Neuronal stem cell (in vitro differentiated cells): ENCODE results near the gene NFATC4.
A peak's percentile ranks its signal among the peaks of the same experiment; 100 is the strongest.

ENCODE experiments used
- DNase-seq: peaks from one replicate; pipeline ENCODE4 v3.0.0-alpha.2; 2013; ENCODE audit warnings: low spot score
- H2AFZ ChIP-seq: one replicate; pipeline ENCODE4 v1.6.1; 2013; ENCODE audit warnings: mild to moderate bottlenecking, low read length, inconsistent platforms
- H2AK5ac ChIP-seq: 2 replicates; pipeline ENCODE4 v1.6.1; 2013; ENCODE audit warnings: low read depth, mild to moderate bottlenecking, inconsistent platforms, low read length, moderate library complexity, mixed read lengths
- H2BK120ac ChIP-seq: 2 replicates; pipeline ENCODE4 v1.6.1; 2013; ENCODE audit warnings: low read depth, mild to moderate bottlenecking, inconsistent platforms, low read length, moderate library complexity, mixed read lengths
- H2BK12ac ChIP-seq: one replicate; pipeline ENCODE4 v1.6.1; 2013; ENCODE audit warnings: low read length, inconsistent platforms
- H2BK15ac ChIP-seq: 2 replicates; pipeline ENCODE4 v1.6.1; 2013; ENCODE audit warnings: mild to moderate bottlenecking, low read length, inconsistent platforms, mixed read lengths
- H2BK5ac ChIP-seq: one replicate; pipeline ENCODE4 v1.6.1; 2013; ENCODE audit warnings: inconsistent platforms, mild to moderate bottlenecking, low read length, moderate library complexity
- H3K14ac ChIP-seq: one replicate; pipeline ENCODE4 v1.6.1; 2013; ENCODE audit warnings: low read length, inconsistent platforms
- H3K18ac ChIP-seq: 2 replicates; pipeline ENCODE4 v1.6.1; 2013; ENCODE audit warnings: low read length, inconsistent platforms
- H3K23ac ChIP-seq: 2 replicates; pipeline ENCODE4 v1.6.1; 2013; ENCODE audit warnings: low read depth, mild to moderate bottlenecking, mixed read lengths, low read length, inconsistent platforms; ENCODE audit not compliant: poor library complexity
- H3K27ac ChIP-seq: replicated peaks from 3 replicates; pipeline ENCODE4 v1.5.1; 2013; ENCODE audit warnings: low read length, inconsistent platforms
- H3K27me3 ChIP-seq, 3 experiments: 2 replicates each; pipeline ENCODE4 v1.6.1; 2013; ENCODE audit warnings: low read length in 3 of 3, mild to moderate bottlenecking in 2 of 3, inconsistent platforms in 1 of 3, low read depth in 1 of 3, mixed read lengths in 1 of 3, moderate library complexity in 1 of 3; ENCODE audit not compliant: control insufficient read depth in 3 of 3, insufficient read depth in 3 of 3
- H3K36me3 ChIP-seq, 2 donors: replicated peaks in 1 of 2; 2 replicates each; pipeline ENCODE4 v1.6.1; 2013; ENCODE audit warnings: low read length in 2 of 2; ENCODE audit not compliant: control insufficient read depth in 2 of 2, insufficient read depth in 2 of 2
- H3K4ac ChIP-seq: 2 replicates; pipeline ENCODE4 v1.6.1; 2013; ENCODE audit warnings: inconsistent platforms, mild to moderate bottlenecking, low read length, moderate library complexity
- H3K4me1 ChIP-seq, 2 donors: 1 replicate in 1 of 2; 2 replicates in 1 of 2; pipeline ENCODE4 v1.6.1; 2013; ENCODE audit warnings: low read length in 2 of 2, low read depth in 1 of 2; ENCODE audit not compliant: control insufficient read depth in 2 of 2, insufficient read depth in 1 of 2
- H3K4me2 ChIP-seq: one replicate; pipeline ENCODE4 v1.6.1; 2013; ENCODE audit warnings: mild to moderate bottlenecking, low read length, inconsistent platforms; ENCODE audit not compliant: insufficient read depth, poor library complexity, severe bottlenecking
- H3K4me3 ChIP-seq, 2 donors: 2 replicates each; pipeline ENCODE4 v1.5.1; 2013; ENCODE audit warnings: low read length in 2 of 2, mild to moderate bottlenecking in 2 of 2, inconsistent platforms in 1 of 2, moderate library complexity in 1 of 2
- H3K79me1 ChIP-seq: one replicate; pipeline ENCODE4 v1.6.1; 2013; ENCODE audit warnings: low read depth, mild to moderate bottlenecking, inconsistent platforms, low read length, moderate library complexity
- H3K9ac ChIP-seq: one replicate; pipeline ENCODE4 v1.6.1; 2013; ENCODE audit warnings: mild to moderate bottlenecking, low read depth, low read length, inconsistent platforms; ENCODE audit not compliant: poor library complexity
- H3K9me3 ChIP-seq, 2 donors: replicated peaks in 1 of 2; 2 replicates each; pipeline versions ENCODE3 to v1.6.1; 2013; ENCODE audit warnings: low read length in 2 of 2, mild to moderate bottlenecking in 2 of 2, inconsistent platforms in 1 of 2, low read depth in 1 of 2, mixed read lengths in 1 of 2, moderate library complexity in 1 of 2; ENCODE audit not compliant: control insufficient read depth in 2 of 2, insufficient read depth in 1 of 2
- H4K8ac ChIP-seq: one replicate; pipeline ENCODE4 v1.6.1; 2013; ENCODE audit warnings: low read depth, mild to moderate bottlenecking, inconsistent platforms, low read length, moderate library complexity
- H4K91ac ChIP-seq: one replicate; pipeline ENCODE4 v1.6.1; 2013; ENCODE audit warnings: low read length, low read depth, mild to moderate bottlenecking, inconsistent platforms; ENCODE audit not compliant: poor library complexity
- WGBS, 2 donors: extraction: QIAGEN DNeasy Blood & Tissue Kit; methylation state at CpG; one replicate each; pipeline ENCODE4 v1.1.7; 2013; ENCODE audit warnings: missing lambda C conversion rate in 2 of 2, mixed read lengths in 1 of 2; ENCODE audit not compliant: insufficient read length in 2 of 2, insufficient replicate concordance in 1 of 2; ENCODE audit errors: extremely low coverage in 2 of 2; 5-methylcytosine and 5-hydroxymethylcytosine counted together

Gene NFATC4

GRCh38 chr14:24378981-24379906 is 11.3 kb downstream of the NFATC4 start:
- WGBS, 2 donors, result no CpG with 5 or more reads among the region's 7 CpGs
- peaks cover 3% of the 10 kb centered on the region for H3K79me1 ChIP-seq
- no peak for DNase-seq
- H3K27me3 ChIP-seq, result peaks cover 0 to 25% (median 0%) of the 10 kb centered on the region in 3 experiments
- no peak overlapping the region for H3K4me2 ChIP-seq
- peak overlapping the region; percentile 46 for H3K18ac ChIP-seq
- H3K4me1 ChIP-seq, result peaks cover 3 to 23% of the 10 kb centered on the region in 2 donors
- H3K4ac ChIP-seq, result no peak overlapping the region
- no peak overlapping the region for H4K91ac ChIP-seq
- no peak overlapping the region for H3K9ac ChIP-seq
- no peak overlapping the region for H3K23ac ChIP-seq
- no peak overlapping the region for H3K4me3 ChIP-seq
- H3K14ac ChIP-seq, result no peak overlapping the region
- no peak overlapping the region for H2AK5ac ChIP-seq
- H2BK5ac ChIP-seq, result no peak overlapping the region
- no peak overlapping the region for H3K27ac ChIP-seq
- no peak overlapping the region for H2BK12ac ChIP-seq
- H4K8ac ChIP-seq, result no peak overlapping the region
- H2BK15ac ChIP-seq, result no peak overlapping the region
- no peak overlapping the region for H2BK120ac ChIP-seq
- peaks cover 0 to 1% of the 10 kb centered on the region in 2 donors for H3K9me3 ChIP-seq
- H3K36me3 ChIP-seq, result peaks cover 8 to 36% of the 10 kb centered on the region in 2 donors
- H2AFZ ChIP-seq, result no peak overlapping the region

GRCh38 chr14:24379907-24380730 is 12.1 kb downstream of the NFATC4 start:
- Histone ChIP-seq H4K91ac (no peak overlapping the region), H2BK12ac (no peak overlapping the region), H3K4me2 (no peak overlapping the region), H3K23ac (no peak overlapping the region), H3K4ac (no peak overlapping the region), H3K79me1 (peaks cover 3% of the 10 kb centered on the region), H4K8ac (no peak overlapping the region), H3K4me1 (peaks cover 3 to 23% of the 10 kb centered on the region in 2 donors), H3K9me3 (peaks cover 0 to 1% of the 10 kb centered on the region in 2 donors), H2BK120ac (no peak overlapping the region), H3K36me3 (peaks cover 6 to 27% of the 10 kb centered on the region in 2 donors), H3K4me3 (no peak overlapping the region), H3K27ac (peak overlapping the region; percentile 37), H2AK5ac (no peak overlapping the region), H3K9ac (no peak overlapping the region), H2BK15ac (no peak overlapping the region), H3K14ac (no peak overlapping the region), H2AFZ (no peak overlapping the region), H2BK5ac (no peak overlapping the region), H3K27me3 (peaks cover 0 to 31% (median 0%) of the 10 kb centered on the region in 3 experiments), H3K18ac (peak overlapping the region; percentile 46)
- DNase-seq, result no peak
- WGBS, 2 donors, result no CpG with 5 or more reads among the region's 15 CpGs

DNA sequence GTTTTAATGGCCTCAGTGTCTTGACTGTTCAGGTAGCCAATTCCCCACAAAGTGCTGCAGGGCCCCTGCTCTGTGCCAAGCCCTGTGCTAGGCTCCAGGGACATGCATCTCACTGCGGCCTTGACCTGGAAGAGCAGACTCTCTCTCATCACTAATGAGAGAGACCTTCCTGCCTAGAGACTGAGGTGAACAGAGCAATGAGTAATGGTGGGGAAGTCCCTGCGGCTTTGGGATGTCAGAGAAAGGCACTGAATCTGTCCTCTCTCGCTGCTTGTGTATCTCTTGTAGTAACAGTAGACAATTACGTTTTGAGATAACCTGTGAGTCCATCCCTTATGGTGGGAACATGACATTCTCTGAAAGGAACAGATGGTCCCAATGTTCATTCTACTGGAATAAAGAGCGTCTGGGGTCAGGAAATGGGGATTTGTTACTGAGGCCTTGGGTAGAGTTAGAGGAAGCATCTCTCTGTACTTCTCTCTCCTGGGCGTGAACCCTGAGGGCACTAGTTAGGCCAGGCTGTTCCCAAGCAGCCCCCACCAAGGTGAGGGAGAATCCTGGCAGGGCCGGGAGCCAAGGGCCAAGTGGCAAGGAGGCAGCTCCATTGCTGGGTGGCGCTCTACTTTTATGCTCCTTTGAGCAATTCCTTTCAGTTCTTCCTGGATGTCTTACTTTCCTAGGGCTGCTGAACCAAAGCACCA is 13.5 kb downstream of the NFATC4 start:
- Histone ChIP-seq H2BK12ac (no peak overlapping the region), H2AK5ac (no peak overlapping the region), H3K4me1 (peaks cover 3 to 18% of the 10 kb centered on the region in 2 donors), H3K23ac (no peak overlapping the region), H3K79me1 (peaks cover 3% of the 10 kb centered on the region), H3K9me3 (peaks cover 0 to 1% of the 10 kb centered on the region in 2 donors), H2BK120ac (no peak overlapping the region), H3K18ac (no peak overlapping the region), H3K4ac (no peak overlapping the region), H3K14ac (no peak overlapping the region), H3K4me2 (no peak overlapping the region), H4K8ac (no peak overlapping the region), H3K9ac (no peak overlapping the region), H2AFZ (no peak overlapping the region), H3K4me3 (no peak overlapping the region), H2BK5ac (no peak overlapping the region), H3K27me3 (peaks cover 0 to 34% (median 0%) of the 10 kb centered on the region in 3 experiments), H3K27ac (no peak overlapping the region), H3K36me3 (peaks cover 5 to 14% of the 10 kb centered on the region in 2 donors), H2BK15ac (no peak overlapping the region), H4K91ac (no peak overlapping the region)
- DNase-seq, result no peak
- WGBS, 2 donors, result no CpG with 5 or more reads among the region's 8 CpGs
